ENCODE data around the gene ARHGEF6. TPM values are rescaled to one million over a fixed set of nuclear protein-coding genes. Genes with fewer than 3 reads are reported as not detected.
"Not testable (repeated sequence)": the region's sequence is repeated elsewhere in the genome, so short reads cannot be mapped to it uniquely, and the experiment has no call there.

ARHGEF6 gene
- total and polyA plus RNA-seq, 2 experiments from 2014 or later, result 4.3 to 7.7 TPM

DNA sequence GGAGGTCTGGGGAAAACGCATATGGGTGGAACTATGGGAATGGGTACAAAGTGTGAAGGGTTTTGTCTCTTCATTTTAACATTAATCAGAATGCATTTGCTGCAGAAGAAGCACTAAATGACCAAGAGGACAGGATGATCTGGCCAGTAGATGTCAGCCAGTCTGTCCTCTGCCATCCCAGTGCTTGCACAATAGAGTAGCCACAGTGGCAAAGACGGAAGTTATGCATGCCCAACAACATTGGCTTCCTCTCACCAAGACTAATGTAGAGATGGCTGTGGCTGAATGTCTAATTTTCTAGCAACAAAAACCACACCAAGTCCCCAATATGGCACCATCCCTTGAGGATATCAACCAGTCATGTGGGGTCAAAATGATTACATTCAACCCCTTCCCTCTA, 45.0 kb upstream of the ARHGEF6 start:
- Histone ChIP-seq H3K79me2 (ENCODE audit: insufficient read depth) (no peaks in the 10 kb centered on the region), H3K36me3 (ENCODE audit: low read depth) (no peaks in the 10 kb centered on the region), H3K4me3 (no peak overlapping the region), H3F3A (ENCODE audit: insufficient read depth) (no peaks in the 10 kb centered on the region), H2AFZ (no peak overlapping the region), H4K20me1 (ENCODE audit: insufficient read depth) (no peaks in the 10 kb centered on the region), H3K4me2 (ENCODE audit: unreplicated experiment) (no peak overlapping the region), H3K9me2 (ENCODE audit: insufficient read depth) (no peaks in the 10 kb centered on the region), H3K9ac (no peak overlapping the region), H3K9me3 (ENCODE audit: low read depth) (no peaks in the 10 kb centered on the region), H3K4me1 (ENCODE audit: insufficient read depth) (peaks cover 13% of the 10 kb centered on the region; the same call in 1 of the 2 replicates), H3K27me3 (replicated peaks; ENCODE audit: insufficient read depth) (no peaks in the 10 kb centered on the region), H3K27ac (no peak overlapping the region)
- no peak for DNase-seq
- in situ Hi-C loops (cut with MboI), result no loop called here
- 94 to 100% methylated on average over 2 of the region's 2 CpGs for WGBS, 2 experiments (ENCODE audit: low coverage in 1 of 2, low lambda C conversion rate in 2 of 2, missing lambda C conversion rate in 2 of 2)
- TF ChIP-seq EZH2 (IDR thresholded peaks at IDR 0.05; ENCODE audit: insufficient read depth, poor library complexity, severe bottlenecking), result no peak
- no peak for TF ChIP-seq EZH2phosphoT487 (IDR thresholded peaks at IDR 0.05; ENCODE audit: insufficient read depth, low read depth)

DNA sequence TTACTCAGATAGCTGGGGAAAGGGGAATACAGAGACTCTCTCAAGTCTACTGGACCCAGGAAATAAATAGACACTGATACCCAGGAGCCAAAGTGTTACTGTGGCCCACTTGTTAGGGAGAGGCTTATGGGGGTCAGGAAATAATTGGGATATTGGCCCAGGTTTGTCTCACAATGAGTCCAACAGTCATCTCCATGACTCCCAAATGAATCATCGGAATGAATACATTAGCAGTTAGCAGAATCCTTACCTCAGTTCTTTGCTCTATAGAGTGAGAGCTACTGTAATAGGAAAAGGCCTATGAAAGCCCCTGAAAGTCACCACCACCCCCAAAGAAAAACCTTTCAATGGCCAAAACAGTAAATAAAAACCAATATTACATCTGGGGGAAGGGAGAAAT, 42.4 kb upstream of the ARHGEF6 start:
- Histone ChIP-seq H3K79me2 (ENCODE audit: insufficient read depth) (no peaks in the 10 kb centered on the region), H3K9ac (no peak overlapping the region), H3K9me2 (ENCODE audit: insufficient read depth) (no peaks in the 10 kb centered on the region), H3K4me1 (ENCODE audit: insufficient read depth) (peaks cover 13% of the 10 kb centered on the region; the same call in 1 of the 2 replicates), H3K27me3 (replicated peaks; ENCODE audit: insufficient read depth) (no peaks in the 10 kb centered on the region), H3K27ac (peak overlapping the region; percentile 17; the same call in 1 of the 2 replicates), H3K9me3 (ENCODE audit: low read depth) (no peaks in the 10 kb centered on the region), H3F3A (ENCODE audit: insufficient read depth) (no peaks in the 10 kb centered on the region), H3K4me3 (no peak overlapping the region), H3K4me2 (ENCODE audit: unreplicated experiment) (peak overlapping the region; percentile 25), H2AFZ (no peak overlapping the region), H4K20me1 (ENCODE audit: insufficient read depth) (no peaks in the 10 kb centered on the region), H3K36me3 (ENCODE audit: low read depth) (no peaks in the 10 kb centered on the region)
- TF ChIP-seq EZH2phosphoT487 (IDR thresholded peaks at IDR 0.05; ENCODE audit: insufficient read depth, low read depth) (no peak), EZH2 (IDR thresholded peaks at IDR 0.05; ENCODE audit: insufficient read depth, poor library complexity, severe bottlenecking) (no peak)
- peak; percentile 73 for DNase-seq
- in situ Hi-C loops (cut with MboI), result no loop called here
- 9 to 33% methylated on average over 1 of the region's 1 CpG for WGBS, 2 experiments (ENCODE audit: low coverage in 1 of 2, low lambda C conversion rate in 2 of 2, missing lambda C conversion rate in 2 of 2)

GRCh38 chrX:136822337-136823095, 41.8 kb upstream of the ARHGEF6 start:
- DNase-seq, result no peak
- TF ChIP-seq EZH2phosphoT487 (IDR thresholded peaks at IDR 0.05; ENCODE audit: insufficient read depth, low read depth), result no peak
- no peak for TF ChIP-seq EZH2 (IDR thresholded peaks at IDR 0.05; ENCODE audit: insufficient read depth, poor library complexity, severe bottlenecking)
- Histone ChIP-seq H3F3A (ENCODE audit: insufficient read depth) (no peaks in the 10 kb centered on the region), H3K27ac (peak overlapping the region; percentile 17; the same call in 1 of the 2 replicates), H3K27me3 (replicated peaks; ENCODE audit: insufficient read depth) (no peaks in the 10 kb centered on the region), H4K20me1 (ENCODE audit: insufficient read depth) (no peaks in the 10 kb centered on the region), H3K9me2 (ENCODE audit: insufficient read depth) (no peaks in the 10 kb centered on the region), H3K9ac (no peak overlapping the region), H3K4me3 (no peak overlapping the region), H3K4me2 (ENCODE audit: unreplicated experiment) (no peak overlapping the region), H3K36me3 (ENCODE audit: low read depth) (no peaks in the 10 kb centered on the region), H2AFZ (no peak overlapping the region), H3K4me1 (ENCODE audit: insufficient read depth) (peaks cover 13% of the 10 kb centered on the region), H3K79me2 (ENCODE audit: insufficient read depth) (no peaks in the 10 kb centered on the region), H3K9me3 (ENCODE audit: low read depth) (no peaks in the 10 kb centered on the region)
- in situ Hi-C loops (cut with MboI), result no loop called here
- 92 to 95% methylated on average over 5 of the region's 5 CpGs for WGBS, 2 experiments (ENCODE audit: low coverage in 1 of 2, low lambda C conversion rate in 2 of 2, missing lambda C conversion rate in 2 of 2)

DNA sequence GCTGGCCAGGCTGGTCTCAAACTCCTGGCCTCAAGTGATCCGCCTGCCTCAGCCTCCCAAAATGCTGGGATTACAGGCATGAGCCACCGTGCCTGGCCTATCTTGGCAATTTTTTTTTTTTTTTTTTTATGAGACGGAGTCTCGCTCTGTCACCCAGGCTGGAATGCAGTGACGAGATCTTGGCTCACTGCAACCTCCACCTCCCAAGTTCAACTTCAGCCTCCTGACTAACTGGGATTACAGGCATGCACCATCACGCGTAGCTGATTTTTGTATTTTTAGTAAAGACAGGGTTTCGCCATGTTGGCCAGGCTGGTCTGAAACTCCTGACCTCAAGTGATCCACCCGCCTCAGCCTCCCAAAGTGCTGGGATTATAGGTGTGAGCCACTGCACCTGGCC, 39.0 kb upstream of the ARHGEF6 start:
- H3K9ac ChIP-seq; in situ Hi-C loops (cut with MboI); H3F3A ChIP-seq (ENCODE audit: insufficient read depth); H3K27ac ChIP-seq; DNase-seq; H3K9me3 ChIP-seq (ENCODE audit: low read depth); H3K79me2 ChIP-seq (ENCODE audit: insufficient read depth); H3K36me3 ChIP-seq (ENCODE audit: low read depth); H2AFZ ChIP-seq; H4K20me1 ChIP-seq (ENCODE audit: insufficient read depth); H3K4me2 ChIP-seq (ENCODE audit: unreplicated experiment); H3K27me3 ChIP-seq (replicated peaks; ENCODE audit: insufficient read depth); H3K9me2 ChIP-seq (ENCODE audit: insufficient read depth); H3K4me3 ChIP-seq: not testable (repeated sequence)
- peaks cover 24% of the 10 kb centered on the region for H3K4me1 ChIP-seq (ENCODE audit: insufficient read depth)
- 75 to 89% methylated on average over 4 to 9 of the region's 9 CpGs for WGBS, 2 experiments (ENCODE audit: low coverage in 1 of 2, low lambda C conversion rate in 2 of 2, missing lambda C conversion rate in 2 of 2)
